ENCODE data around the gene SHISAL2A. TPM values are rescaled to one million over a fixed set of nuclear protein-coding genes. Genes with fewer than 3 reads are reported as not detected.

Gene SHISAL2A
- 1 to 10 TPM; 4.9 to 7.5 (median 5.2) TPM for total RNA-seq

GRCh38 chr1:52632732-52633290 is at the start of gene SHISAL2A:
TSS of gene SHISAL2A (plus strand) at chr1:52633168. CDS start at chr1:52633494, 326 bp downstream.
- H3K27me3 Mint-ChIP-seq (ENCODE audit: low read depth) = no peaks in the 10 kb centered on the region
- no peaks in the 10 kb centered on the region for H3K9me3 Mint-ChIP-seq
- peak; percentile 64 to 68 for ATAC-seq
- H3K4me3 Mint-ChIP-seq = peak within 1 kb of the TSS; percentile 88
- no peaks in the 10 kb centered on the region for H3K36me3 Mint-ChIP-seq (ENCODE audit: insufficient read depth)
- H3K4me1 Mint-ChIP-seq (ENCODE audit: low read depth) = peaks cover 61% of the 10 kb centered on the region
- peak; percentile 63 for DNase-seq

DNA sequence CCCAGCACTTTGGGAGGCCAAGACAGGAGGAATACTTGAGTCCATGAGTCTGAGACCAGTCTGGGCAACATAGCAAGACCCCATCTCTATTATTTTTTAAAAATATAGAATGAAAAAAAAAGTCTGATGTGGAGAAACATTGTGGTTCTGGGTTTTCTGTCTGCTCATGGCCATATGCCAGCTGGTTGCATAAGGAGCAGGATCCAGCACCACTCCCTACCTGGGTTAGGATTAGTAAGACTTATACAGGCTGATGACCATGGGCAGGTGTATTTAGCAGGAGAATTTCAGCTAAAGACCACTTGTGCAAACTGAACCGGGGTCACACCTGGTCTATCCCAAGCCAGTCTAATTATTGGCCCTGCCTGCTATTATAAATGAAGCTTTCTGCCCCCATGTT is 47.5 kb upstream of the SHISAL2A start:
- DNase-seq (no peak), ATAC-seq (no peak)
- Mint-ChIP-seq H3K4me3 (no peak overlapping the region), H3K27me3 (ENCODE audit: low read depth) (peaks cover 2% of the 10 kb centered on the region), H3K9me3 (no peaks in the 10 kb centered on the region), H3K4me1 (ENCODE audit: low read depth) (no peaks in the 10 kb centered on the region), H3K36me3 (ENCODE audit: insufficient read depth) (no peaks in the 10 kb centered on the region)

GRCh38 chr1:52588027-52588426 is 44.9 kb upstream of the SHISAL2A start:
- Mint-ChIP-seq H3K4me3 (no peak overlapping the region), H3K9me3 (no peaks in the 10 kb centered on the region), H3K36me3 (ENCODE audit: insufficient read depth) (no peaks in the 10 kb centered on the region), H3K4me1 (ENCODE audit: low read depth) (no peaks in the 10 kb centered on the region), H3K27me3 (ENCODE audit: low read depth) (no peaks in the 10 kb centered on the region)
- DNase-seq (no peak), ATAC-seq (no peak)

DNA sequence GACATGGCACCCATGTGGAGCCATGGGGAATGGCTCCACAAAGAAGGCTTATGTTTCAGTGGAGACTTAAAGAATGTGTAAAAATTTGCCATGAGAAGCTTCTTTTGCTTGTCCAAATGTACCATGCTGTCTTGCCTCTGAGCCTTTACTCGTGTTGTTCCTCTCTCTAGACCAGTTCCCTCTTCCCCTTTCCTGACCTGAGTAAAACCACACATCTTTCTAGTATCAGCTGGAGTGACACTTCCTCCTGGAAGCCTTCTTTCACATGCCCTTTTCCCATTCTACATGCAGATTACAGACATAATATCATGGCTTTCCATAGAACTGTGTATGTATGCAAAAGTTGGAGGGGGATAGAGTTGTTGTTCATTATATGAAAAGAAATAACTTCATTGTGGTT is 44.4 kb upstream of the SHISAL2A start:
- Mint-ChIP-seq H3K9me3 (no peaks in the 10 kb centered on the region), H3K27me3 (ENCODE audit: low read depth) (no peaks in the 10 kb centered on the region), H3K36me3 (ENCODE audit: insufficient read depth) (no peaks in the 10 kb centered on the region), H3K4me3 (no peak overlapping the region), H3K4me1 (ENCODE audit: low read depth) (no peaks in the 10 kb centered on the region)
- ATAC-seq (no peak), DNase-seq (no peak)

DNA sequence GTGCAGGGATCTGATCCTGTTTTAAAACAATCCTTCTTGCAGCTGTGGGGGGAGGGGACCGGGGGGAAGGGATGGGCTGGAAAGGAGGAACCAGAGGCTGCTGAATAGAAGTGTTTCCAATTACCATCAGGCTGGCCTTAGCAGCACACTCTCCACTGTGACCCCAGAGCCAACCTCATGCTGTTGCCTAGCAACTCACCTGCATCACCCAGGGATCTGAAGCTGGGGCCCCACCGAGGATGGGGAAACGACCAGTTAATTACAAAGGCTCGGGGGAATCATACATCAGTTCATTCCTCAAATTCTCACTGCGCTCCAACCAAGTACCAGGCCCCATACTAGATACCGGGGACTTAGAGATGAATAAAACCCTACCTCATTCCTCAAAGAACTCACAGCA is 42.7 kb upstream of the SHISAL2A start:
- H3K27me3 Mint-ChIP-seq (ENCODE audit: low read depth) = no peaks in the 10 kb centered on the region
- ATAC-seq = no peak
- no peaks in the 10 kb centered on the region for H3K4me1 Mint-ChIP-seq (ENCODE audit: low read depth)
- DNase-seq = no peak
- no peak overlapping the region for H3K4me3 Mint-ChIP-seq
- H3K9me3 Mint-ChIP-seq = no peaks in the 10 kb centered on the region
- no peaks in the 10 kb centered on the region for H3K36me3 Mint-ChIP-seq (ENCODE audit: insufficient read depth)

DNA sequence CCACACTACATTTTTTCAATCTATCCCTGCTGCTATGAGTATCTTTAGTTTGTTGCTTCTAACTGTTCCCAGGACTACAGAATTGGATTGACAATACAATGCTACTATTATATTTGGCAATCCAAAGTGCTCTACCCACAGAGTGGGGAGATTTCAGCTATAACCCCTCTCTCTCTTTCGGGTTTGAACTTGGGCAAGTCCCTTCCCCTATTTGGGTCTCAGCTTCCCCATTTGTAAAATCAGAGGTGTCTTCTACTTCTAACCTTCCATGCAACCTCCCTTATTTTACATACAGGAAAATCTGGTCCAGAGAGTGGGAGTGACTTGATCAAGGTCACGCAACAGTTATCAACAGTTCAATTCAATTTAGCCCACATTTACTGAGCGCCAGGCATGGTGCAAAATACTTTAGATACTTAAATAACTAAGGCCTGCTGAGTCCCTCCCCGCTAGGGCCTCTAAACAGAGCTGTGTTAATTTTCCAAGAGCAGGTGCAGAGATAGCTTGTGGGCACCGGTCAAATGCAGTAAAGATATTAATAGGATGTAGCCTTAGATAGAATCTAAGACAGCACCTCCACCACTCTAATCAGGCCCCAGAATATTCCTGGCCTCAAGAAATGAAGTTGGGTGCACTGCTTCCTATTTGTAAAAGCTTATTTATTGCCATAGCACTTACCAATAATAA is 40.2 kb upstream of the SHISAL2A start:
- Mint-ChIP-seq H3K27me3 (ENCODE audit: low read depth) (no peaks in the 10 kb centered on the region), H3K4me1 (ENCODE audit: low read depth) (no peaks in the 10 kb centered on the region), H3K9me3 (no peaks in the 10 kb centered on the region), H3K36me3 (ENCODE audit: insufficient read depth) (no peaks in the 10 kb centered on the region), H3K4me3 (no peak overlapping the region)
- ATAC-seq (no peak), DNase-seq (no peak)

- no peak overlapping the region for H3K4me3 Mint-ChIP-seq
- ATAC-seq = no peak
- no peaks in the 10 kb centered on the region for H3K27me3 Mint-ChIP-seq (ENCODE audit: low read depth)
- H3K4me1 Mint-ChIP-seq (ENCODE audit: low read depth) = no peaks in the 10 kb centered on the region
- H3K9me3 Mint-ChIP-seq = no peaks in the 10 kb centered on the region
- DNase-seq = no peak
- no peaks in the 10 kb centered on the region for H3K36me3 Mint-ChIP-seq (ENCODE audit: insufficient read depth)
These were observed 39.5 kb upstream of the SHISAL2A start for GRCh38 chr1:52593495-52593894.

DNA sequence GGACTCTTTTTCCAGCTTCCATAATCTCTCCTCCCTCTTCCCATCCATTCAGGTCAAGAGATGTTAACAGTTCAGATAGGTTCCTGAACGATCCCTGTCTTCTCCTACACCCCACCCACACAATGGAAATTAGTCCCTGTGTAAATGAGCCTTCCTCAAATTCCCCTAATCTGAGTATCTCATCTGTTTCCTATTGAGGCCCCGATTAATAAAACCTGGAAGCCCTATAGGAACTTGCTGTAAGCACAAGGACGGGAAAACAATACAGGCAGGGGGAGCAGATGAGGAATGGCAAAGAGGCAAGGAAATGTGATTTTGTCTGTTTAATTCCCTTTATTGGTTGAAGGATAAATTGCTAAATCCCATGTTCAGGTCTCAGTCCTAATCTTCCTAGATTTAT is 37.9 kb upstream of the SHISAL2A start:
- Mint-ChIP-seq H3K4me1 (ENCODE audit: low read depth) (no peaks in the 10 kb centered on the region), H3K9me3 (no peaks in the 10 kb centered on the region), H3K4me3 (no peak overlapping the region), H3K36me3 (ENCODE audit: insufficient read depth) (no peaks in the 10 kb centered on the region), H3K27me3 (ENCODE audit: low read depth) (no peaks in the 10 kb centered on the region)
- DNase-seq (no peak), ATAC-seq (no peak)

- Mint-ChIP-seq H3K9me3 (no peaks in the 10 kb centered on the region), H3K36me3 (ENCODE audit: insufficient read depth) (no peaks in the 10 kb centered on the region), H3K27me3 (ENCODE audit: low read depth) (no peaks in the 10 kb centered on the region), H3K4me3 (no peak overlapping the region), H3K4me1 (ENCODE audit: low read depth) (peaks cover 13% of the 10 kb centered on the region)
- DNase-seq = no peak
- no peak for ATAC-seq
These were observed 35.1 kb upstream of the SHISAL2A start for GRCh38 chr1:52597912-52598311.

DNA sequence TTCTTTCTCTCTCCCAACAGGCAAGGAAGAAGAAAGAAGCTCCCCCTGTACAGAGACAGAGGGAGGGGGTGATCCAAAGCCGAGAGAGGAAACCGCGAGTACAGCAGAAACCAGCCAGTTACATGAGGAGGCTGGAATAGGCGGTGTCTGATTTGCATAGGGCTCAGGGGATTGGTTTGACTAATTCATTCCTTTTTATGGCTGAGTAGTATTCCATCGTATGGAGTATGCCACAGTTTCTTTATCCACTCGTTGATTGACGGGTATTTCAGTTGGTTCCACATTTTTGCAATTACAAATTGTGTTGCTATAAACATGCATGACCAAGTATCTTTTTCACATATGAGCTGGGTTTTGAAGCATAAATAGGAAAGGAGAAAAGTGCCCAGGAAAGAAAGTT is 34.2 kb upstream of the SHISAL2A start:
- Mint-ChIP-seq H3K27me3 (ENCODE audit: low read depth) (no peaks in the 10 kb centered on the region), H3K36me3 (ENCODE audit: insufficient read depth) (no peaks in the 10 kb centered on the region), H3K9me3 (no peaks in the 10 kb centered on the region), H3K4me1 (ENCODE audit: low read depth) (peaks cover 21% of the 10 kb centered on the region), H3K4me3 (no peak overlapping the region)
- no peak for DNase-seq
- no peak for ATAC-seq

- peaks cover under 1% of the 10 kb centered on the region for H3K36me3 Mint-ChIP-seq (ENCODE audit: insufficient read depth)
- ATAC-seq (no peak), DNase-seq (no peak)
- no peaks in the 10 kb centered on the region for H3K27me3 Mint-ChIP-seq (ENCODE audit: low read depth)
- H3K4me1 Mint-ChIP-seq (ENCODE audit: low read depth) = peaks cover 26% of the 10 kb centered on the region
- no peaks in the 10 kb centered on the region for H3K9me3 Mint-ChIP-seq
- H3K4me3 Mint-ChIP-seq = no peak overlapping the region
These were observed 33.7 kb upstream of the SHISAL2A start for GRCh38 chr1:52599236-52599635.

- ATAC-seq (no peak), DNase-seq (no peak)
- peaks cover 3% of the 10 kb centered on the region for H3K36me3 Mint-ChIP-seq (ENCODE audit: insufficient read depth)
- no peaks in the 10 kb centered on the region for H3K9me3 Mint-ChIP-seq
- peaks cover 39% of the 10 kb centered on the region for H3K4me1 Mint-ChIP-seq (ENCODE audit: low read depth)
- H3K4me3 Mint-ChIP-seq = no peak overlapping the region
- no peaks in the 10 kb centered on the region for H3K27me3 Mint-ChIP-seq (ENCODE audit: low read depth)
These were observed 32.3 kb upstream of the SHISAL2A start for GRCh38 chr1:52600533-52601179.

GRCh38 chr1:52601519-52601918 is 31.4 kb upstream of the SHISAL2A start:
- ATAC-seq (no peak), DNase-seq (no peak)
- H3K36me3 Mint-ChIP-seq (ENCODE audit: insufficient read depth) = peaks cover 8% of the 10 kb centered on the region
- peaks cover 44% of the 10 kb centered on the region for H3K4me1 Mint-ChIP-seq (ENCODE audit: low read depth)
- H3K4me3 Mint-ChIP-seq = peak overlapping the region; percentile 80
- no peaks in the 10 kb centered on the region for H3K9me3 Mint-ChIP-seq
- no peaks in the 10 kb centered on the region for H3K27me3 Mint-ChIP-seq (ENCODE audit: low read depth)

- ATAC-seq = peak; percentile 81 to 82
- peaks cover 44% of the 10 kb centered on the region for H3K4me1 Mint-ChIP-seq (ENCODE audit: low read depth)
- H3K27me3 Mint-ChIP-seq (ENCODE audit: low read depth) = no peaks in the 10 kb centered on the region
- peak; percentile 43 for DNase-seq
- H3K9me3 Mint-ChIP-seq = no peaks in the 10 kb centered on the region
- H3K4me3 Mint-ChIP-seq = peak within 1 kb of the TSS; percentile 87
- H3K36me3 Mint-ChIP-seq (ENCODE audit: insufficient read depth) = peaks cover 14% of the 10 kb centered on the region
These were observed 30.7 kb upstream of the SHISAL2A start, which contains the start of gene GPX7 for GRCh38 chr1:52601991-52602855. TSS of gene GPX7 (plus strand) at chr1:52602371. CDS start at chr1:52602410, 39 bp downstream.
